Loucy (cell line): ENCODE results near the gene GRAP.

Source experiments
- H2AFZ ChIP-seq: fragments of 200-600 bp; sonication (generic); 2 replicates; pipeline ENCODE4 v1.6.0; 2016; ENCODE audit warnings: antibody characterized with exemption, mild to moderate bottlenecking, low read length, moderate library complexity
- H3F3A ChIP-seq: fragments of 200-600 bp; 2 replicates; pipeline ENCODE4 v1.6.0; 2016; ENCODE audit warnings: antibody characterized with exemption, low read depth, mild to moderate bottlenecking
- H3K27me3 ChIP-seq: fragments of 200-600 bp; sonication (generic); 2 replicates; pipeline ENCODE4 v1.6.1; 2014; ENCODE audit warnings: low read length, mild to moderate bottlenecking; ENCODE audit not compliant: insufficient read depth, poor library complexity, severe bottlenecking
- H3K36me3 ChIP-seq: fragments of 200-600 bp; sonication (generic); 2 replicates; pipeline ENCODE4 v1.6.1; 2016; ENCODE audit warnings: low read length; ENCODE audit not compliant: insufficient read depth
- H3K4me1 ChIP-seq: fragments of 200-600 bp; sonication (generic); 2 replicates; pipeline ENCODE4 v1.5.1; 2014; ENCODE audit warnings: low read length, mild to moderate bottlenecking; ENCODE audit not compliant: insufficient read depth, poor library complexity, severe bottlenecking
- H3K4me2 ChIP-seq: fragments of 200-600 bp; sonication (generic); 2 replicates; pipeline ENCODE4 v1.6.0; 2014; ENCODE audit warnings: antibody characterized with exemption, low read length, low read depth, mild to moderate bottlenecking; ENCODE audit not compliant: poor library complexity, severe bottlenecking
- H3K4me3 ChIP-seq: fragments of 200-600 bp; sonication (generic); 2 replicates; pipeline ENCODE4 v1.5.1; 2014; ENCODE audit warnings: low read length, mild to moderate bottlenecking, mixed read lengths; ENCODE audit not compliant: poor library complexity, severe bottlenecking
- H3K79me2 ChIP-seq: fragments of 200-600 bp; sonication (generic); 2 replicates; pipeline ENCODE4 v1.6.1; 2014; ENCODE audit warnings: low read length; ENCODE audit not compliant: insufficient read depth
- H3K9ac ChIP-seq: fragments of 200-600 bp; sonication (generic); 2 replicates; pipeline ENCODE4 v1.6.0; 2014; ENCODE audit warnings: mild to moderate bottlenecking, low read depth, low read length, moderate library complexity; ENCODE audit not compliant: poor library complexity, severe bottlenecking
- H3K9me2 ChIP-seq: fragments of 200-600 bp; sonication (generic); replicated peaks from 2 replicates; pipeline ENCODE4 v1.6.1; 2016; ENCODE audit warnings: low read depth, low read length, mixed read lengths
- H3K9me3 ChIP-seq: fragments of 200-600 bp; sonication (generic); 2 replicates; pipeline ENCODE4 v1.6.1; 2014; ENCODE audit warnings: mild to moderate bottlenecking, antibody characterized with exemption, low read length, low read depth; ENCODE audit not compliant: insufficient read depth
- H4K20me1 ChIP-seq: fragments of 200-600 bp; sonication (generic); 2 replicates; pipeline ENCODE4 v1.6.0; 2014; ENCODE audit warnings: antibody characterized with exemption, low read length, mild to moderate bottlenecking; ENCODE audit not compliant: insufficient read depth, poor library complexity, severe bottlenecking
- CTCF ChIP-seq: fragments of 200-600 bp; sonication (generic); conservative IDR thresholded peaks from 2 replicates; pipeline ENCODE4 v1.5.1; 2014; ENCODE audit warnings: mild to moderate bottlenecking, antibody characterized with exemption, low read length
- EZH2phosphoT487 ChIP-seq: fragments of 200-600 bp; IDR thresholded peaks from 2 replicates; pipeline ENCODE4 v1.6.1; 2018; ENCODE audit warnings: antibody characterized with exemption, mild to moderate bottlenecking, moderate library complexity, borderline replicate concordance

Gene GRAP

GRCh38 chr17:18981335-18981641 is 65.5 kb downstream of the GRAP start:
- Histone ChIP-seq H3K36me3 (no peaks in the 10 kb centered on the region), H4K20me1 (no peaks in the 10 kb centered on the region), H3K27me3 (peaks cover 8% of the 10 kb centered on the region), H3F3A (no peaks in the 10 kb centered on the region), H3K4me3 (no peak overlapping the region), H3K4me2 (no peak overlapping the region), H3K9me3 (no peaks in the 10 kb centered on the region), H3K4me1 (peaks cover 7% of the 10 kb centered on the region), H3K9ac (no peak overlapping the region), H2AFZ (no peak overlapping the region), H3K9me2 (no peaks in the 10 kb centered on the region), H3K79me2 (no peaks in the 10 kb centered on the region)
- TF ChIP-seq CTCF (no peak), EZH2phosphoT487 (no peak)

GRCh38 chr17:18980682-18981334 is 65.9 kb downstream of the GRAP start:
- no peak for TF ChIP-seq CTCF
- TF ChIP-seq EZH2phosphoT487: no peak
- Histone ChIP-seq H3K4me1 (peaks cover 3% of the 10 kb centered on the region), H3K79me2 (no peaks in the 10 kb centered on the region), H4K20me1 (no peaks in the 10 kb centered on the region), H3K36me3 (no peaks in the 10 kb centered on the region), H3K4me2 (no peak overlapping the region), H3K9ac (no peak overlapping the region), H3K27me3 (peaks cover 8% of the 10 kb centered on the region), H3F3A (no peaks in the 10 kb centered on the region), H3K9me3 (no peaks in the 10 kb centered on the region), H3K9me2 (no peaks in the 10 kb centered on the region), H3K4me3 (no peak overlapping the region), H2AFZ (no peak overlapping the region)

DNA sequence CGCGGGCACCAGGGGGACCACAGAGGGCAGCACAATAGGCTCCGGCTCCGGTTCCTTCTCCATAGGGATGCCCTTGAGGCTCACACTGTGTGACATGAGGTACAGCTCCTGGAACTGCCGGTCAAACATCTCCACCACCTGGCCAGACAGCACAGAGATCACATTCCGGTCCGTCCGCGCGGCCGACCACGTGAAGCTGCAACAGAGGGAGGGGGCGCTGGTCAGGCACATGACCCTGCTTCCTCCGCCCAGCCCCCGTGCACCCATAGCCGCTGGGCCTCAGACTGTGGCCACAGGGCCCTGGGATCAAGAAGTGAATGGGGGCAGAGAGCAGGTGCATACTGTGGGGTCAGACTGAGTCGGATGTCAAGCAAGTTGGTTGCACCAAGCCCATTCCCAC is 68.1 kb downstream of the GRAP start:
- H3K36me3 ChIP-seq: no peaks in the 10 kb centered on the region
- no peaks in the 10 kb centered on the region for H3K9me2 ChIP-seq
- no peak overlapping the region for H3K9ac ChIP-seq
- H3K4me2 ChIP-seq: no peak overlapping the region
- no peaks in the 10 kb centered on the region for H3K9me3 ChIP-seq
- H3F3A ChIP-seq: no peaks in the 10 kb centered on the region
- no peak for TF ChIP-seq EZH2phosphoT487
- TF ChIP-seq CTCF: no peak
- no peaks in the 10 kb centered on the region for H4K20me1 ChIP-seq
- no peak overlapping the region for H3K4me3 ChIP-seq
- no peak overlapping the region for H2AFZ ChIP-seq
- H3K27me3 ChIP-seq: no peaks in the 10 kb centered on the region
- no peaks in the 10 kb centered on the region for H3K4me1 ChIP-seq
- no peaks in the 10 kb centered on the region for H3K79me2 ChIP-seq
